HG03460 (cell line): ENCODE data around the gene ABHD1.
"Not testable (repeated sequence)": the region's sequence is repeated elsewhere in the genome, so short reads cannot be mapped to it uniquely, and the experiment has no call there.

Experiments
- ATAC-seq: cut with Tn5 transposase; IDR thresholded peaks from one replicate; pipeline ENCODE4 v1.9.1; 2021; ENCODE audit not compliant: unreplicated experiment

The ABHD1 gene

DNA sequence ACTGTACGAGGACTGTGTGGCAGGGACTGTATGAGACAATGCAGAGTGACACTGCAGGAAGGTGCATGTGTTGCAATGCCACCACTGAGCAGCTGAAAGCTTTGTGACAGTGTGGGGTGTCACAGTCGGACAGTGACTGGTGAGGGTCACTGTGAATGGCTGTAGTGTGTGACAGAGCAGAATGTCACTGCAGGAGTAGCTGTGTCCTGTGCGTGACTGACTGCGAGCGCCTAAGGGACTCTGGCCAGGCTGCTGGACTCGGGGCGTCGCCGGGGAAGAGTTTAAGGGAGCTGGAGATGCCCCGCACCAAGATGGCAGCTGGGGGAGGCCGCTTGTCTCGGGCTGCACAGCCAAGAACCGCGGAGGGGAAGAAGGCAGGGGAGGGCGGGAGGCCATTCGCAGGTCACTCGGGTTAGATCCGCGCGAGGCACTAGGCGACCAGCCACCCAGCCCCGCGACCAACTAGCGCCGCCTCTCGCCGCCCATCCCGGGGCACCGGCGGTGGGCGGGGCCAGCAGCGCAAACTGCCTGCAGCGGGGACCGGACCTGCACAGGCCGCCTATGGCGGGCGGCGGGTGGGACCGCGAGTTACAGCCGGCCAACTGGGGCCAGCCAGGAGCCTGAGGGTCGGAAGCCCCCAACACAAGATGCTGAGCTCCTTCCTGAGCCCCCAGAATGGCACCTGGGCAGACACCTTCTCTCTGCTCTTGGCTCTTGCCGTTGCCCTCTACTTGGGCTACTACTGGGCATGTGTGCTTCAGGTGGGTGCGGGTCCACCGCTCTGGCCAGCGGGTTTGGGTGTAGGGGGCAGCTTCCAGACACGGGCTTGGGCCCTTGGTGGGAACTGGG is at the start of gene ABHD1:
Gene ABHD1 (plus strand): TSS at position 514 of the 849 bp plus-strand sequence. CDS start 134 bp downstream, at position 648.
- no peak for ATAC-seq

- ATAC-seq: no peak
Measured at GRCh38 chr2:27074738-27075565, 48.7 kb upstream of the ABHD1 start.

GRCh38 chr2:27075566-27075871 is 48.1 kb upstream of the ABHD1 start:
- ATAC-seq: not testable (repeated sequence)

GRCh38 chr2:27076323-27076722 is 47.3 kb upstream of the ABHD1 start:
- ATAC-seq: no peak

- no peak for ATAC-seq
Measured at GRCh38 chr2:27077231-27077630, 46.4 kb upstream of the ABHD1 start.

DNA sequence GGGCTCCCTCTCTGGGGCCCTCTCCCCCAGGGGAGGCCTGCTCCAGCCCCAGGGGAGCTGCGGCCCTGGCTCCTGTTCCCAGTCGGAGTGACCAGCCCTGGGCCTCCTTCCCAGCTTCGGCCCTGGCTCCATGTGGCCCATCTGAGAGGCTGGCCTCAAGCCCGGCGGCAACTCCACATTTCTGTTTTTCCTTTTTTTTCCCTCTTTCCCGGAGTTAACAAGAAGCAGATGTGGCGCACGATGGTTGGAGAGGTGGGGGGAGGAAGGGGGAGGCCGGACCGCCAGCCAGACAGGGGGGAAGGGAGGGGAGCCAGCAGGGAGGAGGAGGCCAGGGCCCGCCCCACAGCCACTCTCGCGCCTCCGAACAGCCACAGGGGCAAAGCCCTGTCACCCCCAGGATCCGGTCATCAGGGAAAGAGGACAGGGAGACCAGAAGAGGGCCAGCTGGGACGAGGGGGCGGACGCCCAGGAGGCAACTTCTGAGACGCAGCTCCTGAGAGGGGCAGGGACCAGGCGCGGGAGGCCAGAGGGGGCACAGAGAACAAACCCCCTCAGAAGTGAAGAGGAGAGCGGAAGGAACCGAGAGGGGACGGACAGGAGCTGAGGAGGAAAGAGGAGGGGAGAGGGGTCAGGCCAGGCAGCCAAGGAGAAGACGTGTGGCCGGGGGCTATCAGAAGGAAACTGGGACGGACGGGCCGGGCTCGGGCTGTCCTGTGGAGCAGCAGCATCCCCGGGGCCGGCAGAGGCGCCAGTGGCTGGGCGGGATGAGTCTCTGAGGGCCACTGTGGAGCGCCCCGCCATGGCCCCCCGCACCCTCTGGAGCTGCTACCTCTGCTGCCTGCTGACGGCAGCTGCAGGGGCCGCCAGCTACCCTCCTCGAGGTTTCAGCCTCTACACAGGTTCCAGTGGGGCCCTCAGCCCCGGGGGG is 45.1 kb upstream of the ABHD1 start, which contains the start of gene EMILIN1:
Gene EMILIN1 (plus strand): TSS at position 349 of the 928 bp plus-strand sequence. CDS start 451 bp downstream, at position 800.
- ATAC-seq: no peak

- no peak for ATAC-seq
Measured at GRCh38 chr2:27079233-27080139, 44.1 kb upstream of the ABHD1 start.

GRCh38 chr2:27080140-27080469 is 43.5 kb upstream of the ABHD1 start:
- ATAC-seq: no peak

DNA sequence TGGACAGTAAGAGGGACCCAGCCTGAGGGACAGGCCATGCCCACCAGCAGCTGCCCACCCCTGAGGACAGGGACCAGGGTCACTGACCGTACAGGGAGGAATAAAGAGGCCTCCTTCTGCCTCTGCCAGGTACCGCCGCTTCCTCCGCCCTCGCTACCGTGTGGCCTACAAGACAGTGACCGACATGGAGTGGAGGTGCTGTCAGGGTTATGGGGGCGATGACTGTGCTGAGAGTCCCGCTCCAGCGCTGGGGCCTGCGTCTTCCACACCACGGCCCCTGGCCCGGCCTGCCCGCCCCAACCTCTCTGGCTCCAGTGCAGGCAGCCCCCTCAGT is 43.0 kb upstream of the ABHD1 start:
- no peak for ATAC-seq

GRCh38 chr2:27081984-27082772 is 41.4 kb upstream of the ABHD1 start:
- ATAC-seq: no peak

GRCh38 chr2:27082773-27083409 is 40.7 kb upstream of the ABHD1 start:
- ATAC-seq: no peak

- no peak for ATAC-seq
Measured at GRCh38 chr2:27083410-27084296, 40.0 kb upstream of the ABHD1 start.

DNA sequence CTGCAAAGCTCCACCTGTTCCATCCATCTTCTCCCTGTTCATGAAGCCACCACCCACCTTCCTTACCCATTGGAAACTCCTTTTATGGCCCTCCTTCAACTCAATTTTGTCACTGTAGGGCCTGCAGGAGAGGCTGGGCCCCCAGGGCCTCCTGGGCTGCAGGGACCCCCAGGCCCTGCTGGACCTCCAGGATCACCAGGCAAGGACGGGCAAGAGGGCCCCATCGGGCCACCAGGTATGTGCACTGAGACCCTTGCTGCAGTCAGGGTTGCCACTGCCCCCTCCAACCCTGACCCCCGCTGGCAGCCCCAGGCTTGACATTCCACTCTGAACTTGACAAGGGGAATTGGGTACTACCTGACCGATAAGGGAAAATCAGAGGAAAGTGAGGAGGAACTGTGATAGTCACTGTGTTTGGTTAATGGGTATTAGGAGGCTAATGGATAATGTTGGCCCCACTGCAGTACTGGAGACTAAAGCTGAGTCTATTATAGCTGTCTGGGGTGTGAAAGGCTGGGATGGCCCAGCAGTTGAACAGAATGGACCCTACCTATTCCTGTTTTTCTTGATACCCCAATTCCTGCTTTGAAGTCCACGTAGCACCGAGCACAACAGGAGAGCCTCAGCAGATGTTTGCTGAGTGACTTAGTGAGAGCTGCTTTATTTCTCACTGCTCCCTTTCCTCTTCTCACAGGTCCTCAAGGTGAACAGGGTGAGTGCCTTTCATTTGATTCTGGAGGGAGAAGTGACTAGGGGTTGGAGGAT is 39.1 kb upstream of the ABHD1 start:
- ATAC-seq: no peak

GRCh38 chr2:27085062-27085672 is 38.4 kb upstream of the ABHD1 start:
- no peak for ATAC-seq

DNA sequence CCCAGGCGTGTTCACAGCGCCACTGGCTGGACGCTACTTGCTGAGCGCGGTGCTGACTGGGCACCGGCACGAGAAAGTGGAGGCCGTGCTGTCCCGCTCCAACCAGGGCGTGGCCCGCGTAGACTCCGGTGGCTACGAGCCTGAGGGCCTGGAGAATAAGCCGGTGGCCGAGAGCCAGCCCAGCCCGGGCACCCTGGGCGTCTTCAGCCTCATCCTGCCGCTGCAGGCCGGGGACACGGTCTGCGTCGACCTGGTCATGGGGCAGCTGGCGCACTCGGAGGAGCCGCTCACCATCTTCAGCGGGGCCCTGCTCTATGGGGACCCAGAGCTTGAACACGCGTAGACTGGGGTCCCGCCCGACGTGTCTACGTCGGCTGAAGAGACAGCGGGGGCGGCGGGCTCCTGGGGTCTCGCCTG is 37.9 kb upstream of the ABHD1 start:
- ATAC-seq: no peak

GRCh38 chr2:27086090-27086723 is 37.4 kb upstream of the ABHD1 start:
- ATAC-seq: peak; percentile 85
